HUDEP-2 (cell line): ENCODE data around the gene MLST8.
A peak's percentile ranks its signal among the peaks of the same experiment; 100 is the strongest.

Experiments
- DNase-seq, 76 experiments: peaks; one replicate each; lab custom pipeline; 2025; ENCODE audit not compliant: unreplicated experiment in 76 of 76; lab: John Stamatoyannopoulos, UW

The MLST8 gene

GRCh38 chr16:2206780-2207433 is 1.7 kb downstream of the MLST8 start:
- DNase-seq = no peak

- DNase-seq = no peak
These were observed 2.6 kb downstream of the MLST8 start for GRCh38 chr16:2207872-2208271.

- DNase-seq = no peak
These were observed 3.1 kb downstream of the MLST8 start for GRCh38 chr16:2208308-2208707.

- DNase-seq = no peak
These were observed 3.5 kb downstream of the MLST8 start for GRCh38 chr16:2208772-2209171.

- DNase-seq = no peak
These were observed 4.2 kb downstream of the MLST8 start for GRCh38 chr16:2209258-2210008.

- DNase-seq = no peak
These were observed 4.7 kb downstream of the MLST8 start for GRCh38 chr16:2210009-2210332.

- DNase-seq = no peak
These were observed 5.4 kb downstream of the MLST8 start, which contains the start of gene BRICD5 for GRCh38 chr16:2210386-2211365. Gene BRICD5, minus strand, starts transcription at chr16:2210863. Its CDS starts 30 bp downstream, at chr16:2210833.

GRCh38 chr16:2211923-2212347 is 6.7 kb downstream of the MLST8 start:
- peak in 30 of 76 experiments; percentile 7 to 51 (median 30) for DNase-seq

GRCh38 chr16:2212362-2213324 is 7.4 kb downstream of the MLST8 start:
- peak in 5 of 76 experiments; percentile 11 to 49 (median 31) for DNase-seq

GRCh38 chr16:2213817-2214718 is 8.8 kb downstream of the MLST8 start:
- peak in 2 of 76 experiments; percentile 13 to 52 for DNase-seq

- no peak for DNase-seq
These were observed 9.4 kb downstream of the MLST8 start, which contains the start of gene PGP for GRCh38 chr16:2214719-2214968. Gene PGP, minus strand, starts transcription at chr16:2214840. Its CDS starts 63 bp downstream, at chr16:2214777.

- no peak for DNase-seq
These were observed 11.1 kb downstream of the MLST8 start for GRCh38 chr16:2216330-2216729.

- DNase-seq = peak in 75 of 76 experiments; percentile 56 to 100 (median 99)
These were observed 18.1 kb downstream of the MLST8 start, which contains the start of gene E4F1 for GRCh38 chr16:2223221-2223941. Gene E4F1, plus strand, starts transcription at chr16:2223591. Its CDS starts 23 bp downstream, at chr16:2223614.

- DNase-seq = peak in 40 of 76 experiments; percentile 5 to 50 (median 32)
These were observed 18.8 kb downstream of the MLST8 start for GRCh38 chr16:2223942-2224486.

- DNase-seq = peak in 2 of 76 experiments; percentile 5 to 20
These were observed 21.1 kb downstream of the MLST8 start for GRCh38 chr16:2226245-2226793.

GRCh38 chr16:2226918-2227317 is 21.7 kb downstream of the MLST8 start:
- DNase-seq = no peak

GRCh38 chr16:2228161-2228824 is 23.0 kb downstream of the MLST8 start:
- no peak for DNase-seq
